Measurements from ENCODE around the gene OR6C4. TPM values are rescaled to one million over a fixed set of nuclear protein-coding genes. Genes with fewer than 3 reads are reported as not detected.
"Not testable (repeated sequence)": the region's sequence is repeated elsewhere in the genome, so short reads cannot be mapped to it uniquely, and the experiment has no call there.

Gene OR6C4
- total RNA-seq, 1 experiment from 2014 or later: not detected

DNA sequence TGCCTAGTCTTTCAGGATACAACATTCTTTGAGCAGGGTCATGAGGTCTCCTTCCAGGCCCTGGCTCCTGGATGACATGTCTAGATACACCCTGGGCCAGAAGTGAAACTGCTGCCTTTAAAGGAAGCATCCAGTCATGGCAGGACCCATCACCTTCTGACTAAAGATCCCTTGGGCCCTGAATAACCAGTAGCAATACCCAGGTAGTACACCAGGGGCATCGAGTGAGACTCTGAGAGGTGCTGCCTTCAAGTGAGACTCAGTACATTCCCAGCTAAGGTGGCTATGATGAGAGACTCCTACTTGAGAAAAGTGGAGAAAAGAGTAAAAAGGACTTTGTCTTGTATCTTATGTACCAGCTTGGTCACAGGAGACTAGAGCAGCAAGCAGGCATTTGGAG is 33.7 kb upstream of the OR6C4 start:
- DNase-seq: peak in 1 of 2 experiments; percentile 15
- H3K36me3 Mint-ChIP-seq (ENCODE audit: insufficient read depth, unreplicated experiment): no peaks in the 10 kb centered on the region
- no peaks in the 10 kb centered on the region for H3K4me1 Mint-ChIP-seq (ENCODE audit: low read depth, unreplicated experiment)
- Histone ChIP-seq H3K9me3 (no peaks in the 10 kb centered on the region), H3K36me3 (ENCODE audit: control insufficient read depth, insufficient read depth, low read length) (no peaks in the 10 kb centered on the region), H3K4me3 (ENCODE audit: low read depth, low read length) (no peak overlapping the region), H3K27me3 (replicated peaks; ENCODE audit: control insufficient read depth, insufficient read depth, low read length) (no peaks in the 10 kb centered on the region), H3K4me1 (no peaks in the 10 kb centered on the region)
- no peak overlapping the region for H3K4me3 Mint-ChIP-seq (ENCODE audit: unreplicated experiment)
- ChIA-PET CTCF (no interaction called here), POLR2A (no interaction called here)
- H3K27ac Mint-ChIP-seq (ENCODE audit: unreplicated experiment): no peak overlapping the region
- TF ChIP-seq, protein P1, sequence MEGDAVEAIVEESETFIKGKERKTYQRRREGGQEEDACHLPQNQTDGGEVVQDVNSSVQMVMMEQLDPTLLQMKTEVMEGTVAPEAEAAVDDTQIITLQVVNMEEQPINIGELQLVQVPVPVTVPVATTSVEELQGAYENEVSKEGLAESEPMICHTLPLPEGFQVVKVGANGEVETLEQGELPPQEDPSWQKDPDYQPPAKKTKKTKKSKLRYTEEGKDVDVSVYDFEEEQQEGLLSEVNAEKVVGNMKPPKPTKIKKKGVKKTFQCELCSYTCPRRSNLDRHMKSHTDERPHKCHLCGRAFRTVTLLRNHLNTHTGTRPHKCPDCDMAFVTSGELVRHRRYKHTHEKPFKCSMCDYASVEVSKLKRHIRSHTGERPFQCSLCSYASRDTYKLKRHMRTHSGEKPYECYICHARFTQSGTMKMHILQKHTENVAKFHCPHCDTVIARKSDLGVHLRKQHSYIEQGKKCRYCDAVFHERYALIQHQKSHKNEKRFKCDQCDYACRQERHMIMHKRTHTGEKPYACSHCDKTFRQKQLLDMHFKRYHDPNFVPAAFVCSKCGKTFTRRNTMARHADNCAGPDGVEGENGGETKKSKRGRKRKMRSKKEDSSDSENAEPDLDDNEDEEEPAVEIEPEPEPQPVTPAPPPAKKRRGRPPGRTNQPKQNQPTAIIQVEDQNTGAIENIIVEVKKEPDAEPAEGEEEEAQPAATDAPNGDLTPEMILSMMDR (IDR thresholded peaks at IDR 0.05; ENCODE audit: insufficient read depth in 1 of 2, low read depth in 1 of 2, low read length in 1 of 2, severe bottlenecking in 1 of 2, unreplicated experiment in 1 of 2): no peak
- intact Hi-C loops (cut with micrococcal nuclease; ENCODE audit: unreplicated experiment): no loop called here
- peaks cover 14% of the 10 kb centered on the region for H3K9me3 Mint-ChIP-seq (ENCODE audit: unreplicated experiment)
- BruUV-seq (replicated peaks): no TSS peak
- no peaks in the 10 kb centered on the region for H3K27me3 Mint-ChIP-seq (ENCODE audit: insufficient read depth, unreplicated experiment)

DNA sequence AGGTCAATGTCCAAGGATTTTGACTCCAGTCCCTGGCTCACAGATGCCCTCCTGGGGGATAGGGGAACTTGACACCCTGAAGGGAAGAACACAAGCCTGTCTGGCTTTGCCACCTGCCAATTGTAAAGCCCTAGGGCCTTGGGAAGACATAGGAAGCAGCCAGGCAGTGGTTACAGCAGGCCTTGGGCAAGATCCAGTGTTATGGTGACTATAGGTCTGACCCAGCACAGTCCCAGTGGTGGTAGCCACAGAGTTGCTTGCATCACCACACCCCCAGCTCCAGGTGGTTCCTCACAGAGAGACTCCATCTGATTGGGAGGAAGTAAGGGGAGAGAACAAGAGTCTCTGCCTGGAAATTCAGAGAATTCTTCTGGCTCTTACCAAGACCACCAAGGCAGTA is 33.0 kb upstream of the OR6C4 start:
- Histone ChIP-seq H3K4me1 (no peaks in the 10 kb centered on the region), H3K4me3 (ENCODE audit: low read depth, low read length) (no peak overlapping the region), H3K36me3 (ENCODE audit: control insufficient read depth, insufficient read depth, low read length) (no peaks in the 10 kb centered on the region), H3K27me3 (replicated peaks; ENCODE audit: control insufficient read depth, insufficient read depth, low read length) (no peaks in the 10 kb centered on the region), H3K9me3 (no peaks in the 10 kb centered on the region)
- Mint-ChIP-seq H3K27ac (ENCODE audit: unreplicated experiment) (no peak overlapping the region), H3K27me3 (ENCODE audit: insufficient read depth, unreplicated experiment) (no peaks in the 10 kb centered on the region), H3K4me3 (ENCODE audit: unreplicated experiment) (no peak overlapping the region), H3K4me1 (ENCODE audit: low read depth, unreplicated experiment) (no peaks in the 10 kb centered on the region), H3K36me3 (ENCODE audit: insufficient read depth, unreplicated experiment) (no peaks in the 10 kb centered on the region), H3K9me3 (ENCODE audit: unreplicated experiment) (peaks cover 14% of the 10 kb centered on the region)
- POLR2A ChIA-PET: no interaction called here
- CTCF ChIA-PET: no interaction called here
- no TSS peak for BruUV-seq (replicated peaks)
- TF ChIP-seq, protein P1 (IDR thresholded peaks at IDR 0.05; ENCODE audit: insufficient read depth in 1 of 2, low read depth in 1 of 2, low read length in 1 of 2, severe bottlenecking in 1 of 2, unreplicated experiment in 1 of 2): no peak
- intact Hi-C loops (cut with micrococcal nuclease; ENCODE audit: unreplicated experiment): no loop called here
- no peak for DNase-seq

DNA sequence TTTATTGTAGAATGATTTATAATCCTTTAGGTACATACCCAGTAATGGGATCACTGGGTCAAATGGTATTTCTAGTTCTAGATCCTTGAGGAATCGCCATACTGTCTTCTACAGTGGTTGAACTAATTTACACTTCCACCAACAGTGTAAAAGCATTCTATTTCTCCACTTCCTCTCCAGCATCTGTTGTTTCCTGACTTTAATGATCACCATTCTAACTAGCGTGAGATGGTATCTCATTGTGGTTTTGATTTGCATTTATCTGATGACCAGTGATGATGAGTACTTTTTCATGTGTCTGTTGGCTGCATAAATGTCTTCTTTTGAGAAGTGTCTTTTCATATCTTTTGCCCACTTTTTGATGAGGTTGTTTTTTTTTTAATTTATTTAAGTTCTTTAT is 1.2 kb upstream of the OR6C4 start:
- intact Hi-C loops (cut with micrococcal nuclease; ENCODE audit: unreplicated experiment); DNase-seq; H3K27ac Mint-ChIP-seq (ENCODE audit: unreplicated experiment); CTCF ChIA-PET; H3K4me3 Mint-ChIP-seq (ENCODE audit: unreplicated experiment); H3K27me3 ChIP-seq (replicated peaks; ENCODE audit: control insufficient read depth, insufficient read depth, low read length); H3K27me3 Mint-ChIP-seq (ENCODE audit: insufficient read depth, unreplicated experiment); H3K4me1 Mint-ChIP-seq (ENCODE audit: low read depth, unreplicated experiment); H3K4me3 ChIP-seq (ENCODE audit: low read depth, low read length); POLR2A ChIA-PET; BruUV-seq (replicated peaks); H3K9me3 ChIP-seq; H3K4me1 ChIP-seq; H3K36me3 Mint-ChIP-seq (ENCODE audit: insufficient read depth, unreplicated experiment); H3K36me3 ChIP-seq (ENCODE audit: control insufficient read depth, insufficient read depth, low read length): not testable (repeated sequence)
- peaks cover 36% of the 10 kb centered on the region for H3K9me3 Mint-ChIP-seq (ENCODE audit: unreplicated experiment)

DNA sequence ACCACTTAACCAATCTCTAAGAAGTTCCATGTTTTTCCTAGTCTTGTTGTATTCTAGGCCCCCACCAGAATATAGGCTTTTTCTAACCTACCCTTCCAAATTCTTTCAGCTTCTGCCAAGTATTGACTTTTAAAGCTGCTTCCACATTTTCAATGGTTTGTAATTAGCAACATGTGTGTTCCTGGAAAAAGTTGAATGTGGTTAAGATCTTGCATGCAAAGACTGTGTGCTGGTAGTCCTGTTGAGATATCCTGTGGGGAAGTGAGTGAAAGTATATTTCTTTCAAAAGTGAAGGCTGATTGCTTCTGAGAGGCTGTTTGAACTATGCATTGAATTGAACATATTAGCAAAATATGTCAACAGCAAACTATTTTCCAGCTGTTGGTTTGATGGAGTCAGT is 646 bp upstream of the OR6C4 start:
- intact Hi-C loops (cut with micrococcal nuclease; ENCODE audit: unreplicated experiment): no loop called here
- ChIA-PET POLR2A (no interaction called here), CTCF (no interaction called here)
- Histone ChIP-seq H3K27me3 (replicated peaks; ENCODE audit: control insufficient read depth, insufficient read depth, low read length) (no peaks in the 10 kb centered on the region), H3K9me3 (peaks cover 8% of the 10 kb centered on the region), H3K4me3 (ENCODE audit: low read depth, low read length) (no peak overlapping the region), H3K4me1 (no peaks in the 10 kb centered on the region), H3K36me3 (ENCODE audit: control insufficient read depth, insufficient read depth, low read length) (no peaks in the 10 kb centered on the region)
- Mint-ChIP-seq H3K4me3 (ENCODE audit: unreplicated experiment) (no peak overlapping the region), H3K4me1 (ENCODE audit: low read depth, unreplicated experiment) (no peaks in the 10 kb centered on the region), H3K27ac (ENCODE audit: unreplicated experiment) (no peak overlapping the region), H3K9me3 (ENCODE audit: unreplicated experiment) (peaks cover 31% of the 10 kb centered on the region), H3K36me3 (ENCODE audit: insufficient read depth, unreplicated experiment) (no peaks in the 10 kb centered on the region), H3K27me3 (ENCODE audit: insufficient read depth, unreplicated experiment) (no peaks in the 10 kb centered on the region)
- BruUV-seq (replicated peaks): no TSS peak
- TF ChIP-seq, protein P1 (IDR thresholded peaks at IDR 0.05; ENCODE audit: insufficient read depth in 1 of 2, low read depth in 1 of 2, low read length in 1 of 2, severe bottlenecking in 1 of 2, unreplicated experiment in 1 of 2): no peak
- DNase-seq: no peak
